ACC112 (cell line): ENCODE results near the gene SERPINB13.
A peak's percentile ranks its signal among the peaks of the same experiment; 100 is the strongest.

Experiments
- H2AFZ ChIP-seq: fragments of 200-600 bp; sonication (generic); one replicate; pipeline ENCODE4 v1.6.0; 2017; ENCODE audit warnings: antibody characterized with exemption, low read length; ENCODE audit not compliant: unreplicated experiment
- H3K27ac ChIP-seq: fragments of 200-600 bp; sonication (generic); 2 replicates; pipeline ENCODE4 v1.5.1; 2014; ENCODE audit warnings: low read depth, mild to moderate bottlenecking, antibody characterized with exemption, low read length, moderate library complexity
- H3K27me3 ChIP-seq: fragments of 200-600 bp; sonication (generic); 2 replicates; pipeline ENCODE4 v1.6.1; 2014; ENCODE audit warnings: mild to moderate bottlenecking, antibody characterized with exemption, low read length, moderate library complexity, mixed read lengths; ENCODE audit not compliant: insufficient read depth
- H3K36me3 ChIP-seq: fragments of 200-600 bp; sonication (generic); 2 replicates; pipeline ENCODE4 v1.6.1; 2016; ENCODE audit warnings: mild to moderate bottlenecking, antibody characterized with exemption, low read length, moderate library complexity, mixed read lengths; ENCODE audit not compliant: insufficient read depth
- H3K4me1 ChIP-seq: fragments of 200-600 bp; sonication (generic); one replicate; pipeline ENCODE4 v1.6.1; 2016; ENCODE audit warnings: low read length, mixed read lengths; ENCODE audit not compliant: insufficient read depth, unreplicated experiment, control insufficient read depth
- H3K4me3 ChIP-seq: fragments of 200-600 bp; sonication (generic); 2 replicates; pipeline ENCODE4 v1.5.1; 2014; ENCODE audit warnings: mild to moderate bottlenecking, low read depth, low read length
- H3K79me2 ChIP-seq: fragments of 200-600 bp; sonication (generic); one replicate; pipeline ENCODE4 v1.6.0; 2016; ENCODE audit warnings: low read length; ENCODE audit not compliant: control insufficient read depth, unreplicated experiment, insufficient read depth

Gene SERPINB13

GRCh38 chr18:63588909-63589308 is 1.8 kb downstream of the SERPINB13 start:
- H3K27me3 ChIP-seq = no peaks in the 10 kb centered on the region
- H3K27ac ChIP-seq = no peak overlapping the region
- no peak overlapping the region for H3K4me3 ChIP-seq
- H3K79me2 ChIP-seq = no peaks in the 10 kb centered on the region
- H3K36me3 ChIP-seq = no peaks in the 10 kb centered on the region
- H3K4me1 ChIP-seq = peaks cover 21% of the 10 kb centered on the region
- no peak overlapping the region for H2AFZ ChIP-seq

GRCh38 chr18:63590373-63590772 is 3.2 kb downstream of the SERPINB13 start:
- no peak overlapping the region for H3K27ac ChIP-seq
- H3K27me3 ChIP-seq = no peaks in the 10 kb centered on the region
- no peak overlapping the region for H3K4me3 ChIP-seq
- H3K4me1 ChIP-seq = peaks cover 21% of the 10 kb centered on the region
- no peaks in the 10 kb centered on the region for H3K79me2 ChIP-seq
- H3K36me3 ChIP-seq = no peaks in the 10 kb centered on the region
- no peak overlapping the region for H2AFZ ChIP-seq

GRCh38 chr18:63590966-63591695 is 4.0 kb downstream of the SERPINB13 start:
- H3K79me2 ChIP-seq = no peaks in the 10 kb centered on the region
- H3K36me3 ChIP-seq = no peaks in the 10 kb centered on the region
- peaks cover 21% of the 10 kb centered on the region for H3K4me1 ChIP-seq
- no peak overlapping the region for H3K27ac ChIP-seq
- H2AFZ ChIP-seq = no peak overlapping the region
- H3K4me3 ChIP-seq = no peak overlapping the region
- no peaks in the 10 kb centered on the region for H3K27me3 ChIP-seq

GRCh38 chr18:63591725-63592124 is 4.6 kb downstream of the SERPINB13 start:
- Histone ChIP-seq H3K4me3 (no peak overlapping the region), H3K4me1 (peaks cover 21% of the 10 kb centered on the region), H3K79me2 (no peaks in the 10 kb centered on the region), H3K27me3 (no peaks in the 10 kb centered on the region), H2AFZ (no peak overlapping the region), H3K27ac (no peak overlapping the region), H3K36me3 (no peaks in the 10 kb centered on the region)

GRCh38 chr18:63592471-63592870 is 5.3 kb downstream of the SERPINB13 start:
- Histone ChIP-seq H3K27ac (no peak overlapping the region), H3K4me1 (peaks cover 21% of the 10 kb centered on the region), H3K36me3 (no peaks in the 10 kb centered on the region), H3K27me3 (peaks cover 6% of the 10 kb centered on the region; the same call in 1 of the 2 replicates), H3K4me3 (no peak overlapping the region), H3K79me2 (no peaks in the 10 kb centered on the region), H2AFZ (no peak overlapping the region)

- H2AFZ ChIP-seq = no peak overlapping the region
- H3K4me3 ChIP-seq = no peak overlapping the region
- no peak overlapping the region for H3K27ac ChIP-seq
- peaks cover 6% of the 10 kb centered on the region for H3K4me1 ChIP-seq
- no peaks in the 10 kb centered on the region for H3K79me2 ChIP-seq
- H3K36me3 ChIP-seq = no peaks in the 10 kb centered on the region
- peaks cover 15% of the 10 kb centered on the region; the same call in 1 of the 2 replicates for H3K27me3 ChIP-seq
Measured at GRCh38 chr18:63596964-63597363, 9.8 kb downstream of the SERPINB13 start.

- peaks cover 9% of the 10 kb centered on the region for H3K4me1 ChIP-seq
- H3K36me3 ChIP-seq = no peaks in the 10 kb centered on the region
- H3K27ac ChIP-seq = no peak overlapping the region
- H3K4me3 ChIP-seq = no peak overlapping the region
- H3K79me2 ChIP-seq = no peaks in the 10 kb centered on the region
- H3K27me3 ChIP-seq = 0 out of 2 replicates have a peak, but pooled peaks cover 3% of the 10 kb centered on the region
- H2AFZ ChIP-seq = peak overlapping the region; percentile 1
Measured at GRCh38 chr18:63603355-63603754, 16.2 kb downstream of the SERPINB13 start.

GRCh38 chr18:63603772-63604171 is 16.6 kb downstream of the SERPINB13 start:
- Histone ChIP-seq H2AFZ (no peak overlapping the region), H3K4me3 (no peak overlapping the region), H3K36me3 (no peaks in the 10 kb centered on the region), H3K27ac (no peak overlapping the region), H3K27me3 (no peaks in the 10 kb centered on the region), H3K79me2 (no peaks in the 10 kb centered on the region), H3K4me1 (peaks cover 9% of the 10 kb centered on the region)

- Histone ChIP-seq H3K27ac (no peak overlapping the region), H3K79me2 (no peaks in the 10 kb centered on the region), H3K4me1 (peaks cover 9% of the 10 kb centered on the region), H3K36me3 (no peaks in the 10 kb centered on the region), H2AFZ (no peak overlapping the region), H3K4me3 (no peak overlapping the region), H3K27me3 (no peaks in the 10 kb centered on the region)
Measured at GRCh38 chr18:63604791-63605567, 17.8 kb downstream of the SERPINB13 start.

- no peak overlapping the region for H2AFZ ChIP-seq
- no peaks in the 10 kb centered on the region for H3K36me3 ChIP-seq
Measured at GRCh38 chr18:63606526-63606925, 19.4 kb downstream of the SERPINB13 start.

GRCh38 chr18:63613420-63613819 is 26.3 kb downstream of the SERPINB13 start:
- Histone ChIP-seq H3K36me3 (no peaks in the 10 kb centered on the region), H2AFZ (no peak overlapping the region), H3K27ac (no peak overlapping the region), H3K27me3 (0 out of 2 replicates have a peak, but pooled peaks cover 4% of the 10 kb centered on the region), H3K4me3 (no peak overlapping the region), H3K4me1 (no peaks in the 10 kb centered on the region), H3K79me2 (no peaks in the 10 kb centered on the region)

More at GRCh38 chr18:63606526-63606925, 19.4 kb downstream of the SERPINB13 start:
- Histone ChIP-seq H3K27ac (no peak overlapping the region), H3K27me3 (no peaks in the 10 kb centered on the region), H3K79me2 (no peaks in the 10 kb centered on the region), H3K4me3 (no peak overlapping the region), H3K4me1 (peaks cover 9% of the 10 kb centered on the region)
